Lung microvascular endothelial cell (primary cell): ENCODE data around the gene KIAA0513. TPM values are rescaled to one million over a fixed set of nuclear protein-coding genes. Genes with fewer than 3 reads are reported as not detected.
A peak's percentile ranks its signal among the peaks of the same experiment; 100 is the strongest.
"Not testable (repeated sequence)": the region's sequence is repeated elsewhere in the genome, so short reads cannot be mapped to it uniquely, and the experiment has no call there.

Source experiments
- DNase-seq, 2 donors: peaks; one replicate each; pipeline versions ENCODE4 v3.0.0 to v3.0.0-alpha.2; 2010; ENCODE audit warnings: low read depth in 2 of 2
- total RNA-seq: library from RNA; depleted of rRNA; stranded (reverse); fragments of >200 nt; gene quantifications from 2 replicates; pipeline ENCODE4 v1.2.1, GENCODE V29; 2014

KIAA0513 gene
- total RNA-seq, 1 donor from 2014 or later = 20.8 TPM

GRCh38 chr16:85048921-85049562 lies 21.4 kb downstream of the KIAA0513 start:
- DNase-seq = no peak

GRCh38 chr16:85049706-85050305 lies 22.2 kb downstream of the KIAA0513 start:
- no peak for DNase-seq

- no peak for DNase-seq
Observed at GRCh38 chr16:85051067-85051581, 23.5 kb downstream of the KIAA0513 start.

- no peak for DNase-seq
Observed at GRCh38 chr16:85051683-85052082, 24.1 kb downstream of the KIAA0513 start.

- DNase-seq = no peak
Observed at GRCh38 chr16:85052536-85052935, 24.9 kb downstream of the KIAA0513 start.

- not testable (repeated sequence) for DNase-seq
Observed at GRCh38 chr16:85054321-85054720, 26.7 kb downstream of the KIAA0513 start.

GRCh38 chr16:85054948-85055492 lies 27.4 kb downstream of the KIAA0513 start:
- DNase-seq = peak in 1 of 2 donors; percentile 59

- DNase-seq = peak; percentile 24 to 73
Observed at GRCh38 chr16:85055493-85056210, 28.1 kb downstream of the KIAA0513 start.

- DNase-seq = peak; percentile 22 to 74
Observed at GRCh38 chr16:85056211-85056748, 28.7 kb downstream of the KIAA0513 start.

- no peak for DNase-seq
Observed at GRCh38 chr16:85057212-85057889, 29.8 kb downstream of the KIAA0513 start.

GRCh38 chr16:85057948-85058347 lies 30.4 kb downstream of the KIAA0513 start:
- no peak for DNase-seq

GRCh38 chr16:85058909-85059308 lies 31.3 kb downstream of the KIAA0513 start:
- DNase-seq = no peak

GRCh38 chr16:85061566-85061965 lies 34.0 kb downstream of the KIAA0513 start:
- no peak for DNase-seq

GRCh38 chr16:85062323-85062722 lies 34.7 kb downstream of the KIAA0513 start:
- DNase-seq = no peak

GRCh38 chr16:85062845-85063244 lies 35.2 kb downstream of the KIAA0513 start:
- DNase-seq = no peak

GRCh38 chr16:85064186-85064585 lies 36.6 kb downstream of the KIAA0513 start:
- DNase-seq = no peak

- DNase-seq = no peak
Observed at GRCh38 chr16:85065099-85065498, 37.5 kb downstream of the KIAA0513 start.

GRCh38 chr16:85066346-85066885 lies 38.8 kb downstream of the KIAA0513 start:
- no peak for DNase-seq

- DNase-seq = no peak
Observed at GRCh38 chr16:85067024-85067423, 39.4 kb downstream of the KIAA0513 start.

- DNase-seq = no peak
Observed at GRCh38 chr16:85067426-85067825, 39.8 kb downstream of the KIAA0513 start.

- DNase-seq = no peak
Observed at GRCh38 chr16:85068746-85069145, 41.2 kb downstream of the KIAA0513 start.
